RWPE1 (cell line): ENCODE measurements around the gene OR1F1.

ENCODE experiments used
- CTCF ChIA-PET: fragments of 350-600 bp; sonication (Branson Sonifier 250); formaldehyde crosslinking; extraction: SDS; loops from one replicate; lab custom pipeline; 2021; lab: Yijun Ruan, JAX
- POLR2A ChIA-PET: fragments of 400-600 bp; formaldehyde crosslinking; extraction: SDS; loops from one replicate; lab custom pipeline; 2020; ENCODE audit warnings: antibody characterized with exemption; ENCODE audit not compliant: low non-redundant PET; lab: Yijun Ruan, JAX
- DNase-seq: peaks from one replicate; pipeline ENCODE4 v3.0.0; 2012; ENCODE audit warnings: low spot score
- H3K27ac ChIP-seq: fragments of 450-650 bp; 2 replicates; pipeline ENCODE4 v1.5.1; 2017
- TF ChIP-seq, protein P1 (sequence below): fragments of 450-650 bp; conservative IDR thresholded peaks from 2 replicates; pipeline ENCODE4 v1.5.1; 2017; ENCODE audit warnings: low read depth, mild to moderate bottlenecking

The OR1F1 gene

DNA sequence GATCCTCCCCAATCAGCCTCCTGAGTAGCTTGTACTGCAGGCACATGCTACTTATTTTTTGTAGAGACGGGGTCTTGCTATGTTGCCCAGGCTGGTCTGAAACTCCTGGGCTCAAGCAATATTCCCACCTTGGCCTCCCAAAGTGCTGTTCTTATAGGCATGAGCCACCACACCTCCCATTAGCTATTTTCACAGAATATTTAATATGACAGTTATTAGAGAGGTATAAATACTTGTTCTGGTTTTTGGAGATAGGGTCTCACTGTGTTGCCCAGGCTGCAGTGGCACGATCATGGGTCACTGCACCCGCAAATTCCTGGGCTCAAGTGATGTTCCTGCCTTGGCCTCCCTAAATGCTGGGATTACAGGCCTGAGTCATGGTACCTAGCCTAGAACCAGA lies 32.0 kb upstream of the OR1F1 start:
- no peak overlapping the region for H3K27ac ChIP-seq
- ChIA-PET POLR2A (no interaction called here), CTCF (no interaction called here)
- TF ChIP-seq, protein P1, sequence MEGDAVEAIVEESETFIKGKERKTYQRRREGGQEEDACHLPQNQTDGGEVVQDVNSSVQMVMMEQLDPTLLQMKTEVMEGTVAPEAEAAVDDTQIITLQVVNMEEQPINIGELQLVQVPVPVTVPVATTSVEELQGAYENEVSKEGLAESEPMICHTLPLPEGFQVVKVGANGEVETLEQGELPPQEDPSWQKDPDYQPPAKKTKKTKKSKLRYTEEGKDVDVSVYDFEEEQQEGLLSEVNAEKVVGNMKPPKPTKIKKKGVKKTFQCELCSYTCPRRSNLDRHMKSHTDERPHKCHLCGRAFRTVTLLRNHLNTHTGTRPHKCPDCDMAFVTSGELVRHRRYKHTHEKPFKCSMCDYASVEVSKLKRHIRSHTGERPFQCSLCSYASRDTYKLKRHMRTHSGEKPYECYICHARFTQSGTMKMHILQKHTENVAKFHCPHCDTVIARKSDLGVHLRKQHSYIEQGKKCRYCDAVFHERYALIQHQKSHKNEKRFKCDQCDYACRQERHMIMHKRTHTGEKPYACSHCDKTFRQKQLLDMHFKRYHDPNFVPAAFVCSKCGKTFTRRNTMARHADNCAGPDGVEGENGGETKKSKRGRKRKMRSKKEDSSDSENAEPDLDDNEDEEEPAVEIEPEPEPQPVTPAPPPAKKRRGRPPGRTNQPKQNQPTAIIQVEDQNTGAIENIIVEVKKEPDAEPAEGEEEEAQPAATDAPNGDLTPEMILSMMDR = no peak
- no peak for DNase-seq

DNA sequence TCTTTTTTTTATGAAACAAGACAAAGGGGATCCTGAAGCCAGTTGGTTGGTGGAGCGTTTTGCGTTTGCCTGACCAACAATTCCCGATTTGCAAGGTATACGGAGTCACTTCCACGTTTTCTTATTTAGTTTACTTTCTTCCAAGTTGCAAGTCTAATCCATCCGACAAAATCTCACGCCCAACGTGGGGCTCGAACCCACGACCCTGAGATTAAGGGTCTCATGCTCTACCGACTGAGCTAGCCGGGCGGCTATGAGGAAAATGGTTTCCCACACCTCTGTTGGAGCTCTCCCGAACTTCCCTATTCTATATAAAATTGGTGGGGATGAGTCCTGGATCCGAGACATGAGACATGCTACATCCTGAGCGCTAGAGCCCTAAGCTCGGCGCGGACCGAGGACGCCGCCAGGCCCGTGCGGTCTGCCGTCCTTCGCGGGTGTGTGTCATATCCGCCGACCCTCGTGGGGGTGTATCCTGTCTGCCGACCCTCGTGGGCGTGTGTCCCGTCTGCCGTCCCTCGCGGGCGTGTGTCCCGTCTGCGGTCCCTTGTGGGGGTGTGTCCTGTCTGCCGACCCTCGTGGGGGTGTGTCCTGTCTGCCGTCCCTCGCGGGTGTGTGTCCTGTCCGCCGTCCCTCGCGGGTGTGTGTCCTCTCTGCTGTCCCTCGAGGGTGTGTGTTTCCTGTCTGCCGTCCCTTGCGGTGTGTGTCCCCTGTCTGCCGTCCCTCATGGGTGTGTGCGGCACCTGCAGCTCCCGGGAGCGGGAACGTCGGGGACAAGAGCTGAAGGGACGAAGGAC lies 30.6 kb upstream of the OR1F1 start:
- ChIA-PET CTCF (interaction anchor here (1.2 kb wide), 1 partner anchor 28 kb away, joined by 4 read pairs; no protein-coding TSS in a partner anchor), POLR2A (no interaction called here)
- peak; percentile 71 for DNase-seq
- TF ChIP-seq, protein P1 = no peak
- peak overlapping the region; percentile 85 for H3K27ac ChIP-seq

DNA sequence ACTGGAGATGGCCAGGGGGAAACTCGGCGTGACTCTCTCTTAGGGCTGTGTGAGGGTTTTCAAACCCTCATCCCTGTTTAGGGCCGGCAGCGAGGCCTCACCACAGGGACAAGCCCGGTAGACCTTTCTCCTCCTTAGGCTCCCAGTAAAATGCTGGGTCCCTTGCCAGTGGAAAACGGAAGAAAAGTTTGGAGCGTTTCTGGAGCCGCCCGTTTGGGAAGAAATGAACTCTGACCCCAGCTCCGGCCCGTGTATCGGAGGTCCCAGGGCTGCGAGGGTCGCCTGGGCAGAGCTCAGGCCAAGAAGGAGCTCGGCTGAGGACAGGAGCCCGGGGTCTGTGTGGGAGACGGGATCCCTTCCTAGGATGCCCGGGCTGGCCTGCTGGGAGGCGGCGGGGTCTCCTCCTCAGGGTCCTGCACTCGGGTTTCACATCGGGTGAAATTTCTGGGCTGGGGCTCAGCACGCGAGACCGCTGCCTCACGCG lies 29.9 kb upstream of the OR1F1 start:
- peak overlapping the region; percentile 85 for H3K27ac ChIP-seq
- POLR2A ChIA-PET = interaction anchor here (0.6 kb wide), 2 partner anchors 17 to 151 kb away, joined by 3 read pairs; no protein-coding TSS in a partner anchor
- DNase-seq = no peak
- TF ChIP-seq, protein P1 = no peak
- CTCF ChIA-PET = interaction anchor here (1.2 kb wide), 1 partner anchor 29 kb away, joined by 4 read pairs; no protein-coding TSS in a partner anchor

DNA sequence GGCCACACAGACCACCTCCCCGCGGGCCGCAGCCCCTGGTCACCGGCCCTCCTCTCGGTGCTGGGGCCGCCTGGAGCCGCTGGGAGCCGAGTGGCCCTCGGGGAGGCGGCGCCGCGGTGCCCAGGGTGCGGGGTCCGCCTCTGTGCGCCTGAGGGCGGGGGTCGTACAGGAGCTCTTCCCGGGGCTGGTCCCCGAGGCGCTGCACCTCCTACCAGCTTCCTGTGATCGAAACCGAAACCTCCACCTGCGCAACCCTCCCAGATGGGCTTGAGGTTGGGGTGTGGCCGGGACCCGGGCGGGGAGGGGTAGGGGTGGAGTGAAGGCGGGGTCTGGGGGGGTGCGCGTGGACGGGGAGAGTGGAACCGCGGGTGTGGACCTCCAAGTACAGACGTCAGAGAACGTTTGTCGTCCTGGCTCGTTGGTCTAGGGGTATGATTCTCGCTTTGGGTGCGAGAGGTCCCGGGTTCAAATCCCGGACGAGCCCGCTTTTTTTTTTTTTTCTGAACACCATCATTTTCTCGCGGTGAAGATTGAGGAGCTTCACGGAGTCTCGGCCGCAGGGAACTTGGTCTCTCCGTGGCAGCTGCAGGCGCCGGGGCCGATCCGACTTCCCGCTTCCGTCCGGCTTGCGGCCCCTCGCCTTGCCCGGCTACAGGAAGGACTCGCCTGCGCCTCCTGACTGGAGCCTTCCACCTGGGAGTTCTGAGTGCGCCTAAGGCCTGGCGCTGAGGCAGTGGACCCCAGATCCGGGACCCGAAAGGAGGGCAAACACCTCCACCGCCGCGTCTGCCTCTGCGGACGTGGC lies 29.3 kb upstream of the OR1F1 start:
- CTCF ChIA-PET = interaction anchor here (0.5 to 1.2 kb wide), 3 partner anchors 15 to 303 kb away, joined by 3 to 6 read pairs (median 4); no protein-coding TSS in a partner anchor
- DNase-seq = peak; percentile 99
- peak overlapping the region; percentile 85 for H3K27ac ChIP-seq
- POLR2A ChIA-PET = interaction anchor here (0.6 kb wide), 2 partner anchors 17 to 152 kb away, joined by 3 read pairs; no protein-coding TSS in a partner anchor
- TF ChIP-seq, protein P1 = no peak

DNA sequence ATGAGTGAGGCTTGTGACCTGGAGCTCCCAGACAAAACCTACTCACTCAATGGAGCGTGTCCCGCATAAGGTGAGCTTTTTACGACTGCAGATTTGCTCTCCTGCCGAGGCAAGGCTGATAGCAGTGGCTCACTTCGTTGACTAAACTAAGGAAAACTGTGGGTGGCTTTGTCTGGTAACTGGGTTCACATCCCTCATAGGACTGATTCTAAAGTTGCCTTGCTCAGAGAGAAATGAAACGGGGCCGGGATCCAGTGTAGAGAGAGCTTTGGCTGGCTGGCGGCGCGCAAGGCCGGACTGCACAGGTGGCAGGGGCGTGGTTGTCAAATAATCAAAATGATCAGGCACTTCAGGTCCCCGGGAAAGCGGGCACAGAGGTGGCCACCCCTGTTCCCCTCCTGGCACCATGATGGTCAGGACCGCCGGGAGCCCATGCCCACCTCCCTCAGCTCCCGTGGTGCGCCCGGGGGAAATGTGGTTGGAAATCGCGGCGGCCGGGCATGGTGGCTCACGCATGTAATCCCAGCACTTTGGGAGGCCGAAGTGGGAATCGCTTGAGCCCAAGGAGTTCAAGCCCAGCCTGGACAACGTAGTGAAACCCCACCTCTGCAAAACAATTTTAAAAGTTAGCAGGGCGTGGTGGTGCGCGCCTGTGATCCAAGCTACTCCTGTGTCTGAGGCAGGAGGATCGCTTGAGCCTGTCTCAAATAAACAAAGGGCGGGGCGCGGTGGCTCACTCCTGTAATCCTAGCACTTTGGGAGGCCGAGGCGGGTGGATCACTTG lies 26.6 kb upstream of the OR1F1 start:
- ChIA-PET POLR2A (interaction anchor here (0.7 kb wide), 1 partner anchor 11 kb away, joined by 7 read pairs; no protein-coding TSS in a partner anchor), CTCF (no interaction called here)
- TF ChIP-seq, protein P1 = no peak
- no peak for DNase-seq
- H3K27ac ChIP-seq = peak overlapping the region; percentile 45
